ENCODE results near the gene EVI5L.

Gene EVI5L

DNA sequence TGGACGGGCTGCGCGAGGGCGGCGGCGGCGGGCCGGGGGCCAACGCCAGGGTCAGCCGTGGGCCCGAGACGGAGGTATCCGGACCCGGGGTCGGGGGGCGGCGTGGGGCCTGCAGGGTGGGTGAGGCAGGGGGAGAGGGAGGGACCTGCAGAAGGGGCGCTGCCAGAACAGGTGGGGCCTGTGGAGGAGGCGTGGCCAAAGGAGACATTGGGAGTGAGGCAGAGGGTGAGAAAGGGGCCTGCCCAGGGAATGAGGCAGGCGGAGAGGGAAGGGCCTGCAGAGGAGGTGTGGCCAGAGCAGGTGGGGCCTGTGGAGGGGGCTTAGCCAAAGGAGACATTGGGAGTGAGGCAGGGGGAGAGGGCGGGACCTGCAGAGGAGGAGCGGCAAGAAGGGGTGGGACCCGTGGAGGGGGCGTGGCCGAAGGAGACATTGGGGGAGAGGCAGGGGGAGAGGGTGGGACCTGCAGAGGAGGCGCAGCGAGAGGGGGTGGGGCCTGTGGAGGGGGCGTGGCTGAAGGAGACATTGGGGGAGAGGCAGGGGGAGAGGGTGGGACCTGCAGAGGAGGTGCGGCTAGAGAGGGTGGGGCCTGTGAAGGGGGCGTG, 40.0 kb downstream of the EVI5L start:
- Histone ChIP-seq H3K9me3 (ENCODE audit: low read length) (no peaks in the 10 kb centered on the region), H3K27me3 (ENCODE audit: insufficient read depth, low read length) (no peaks in the 10 kb centered on the region), H2AFZ (ENCODE audit: low read depth, low read length) (no peak overlapping the region), H3K4me3 (ENCODE audit: low read length) (no peak overlapping the region), H3K4me1 (ENCODE audit: insufficient read depth, low read length) (peaks cover 42% of the 10 kb centered on the region), H3K36me3 (ENCODE audit: insufficient read depth, low read length) (peaks cover 9% of the 10 kb centered on the region)

- Histone ChIP-seq H3K27me3 (ENCODE audit: insufficient read depth, low read length) (no peaks in the 10 kb centered on the region), H3K36me3 (ENCODE audit: insufficient read depth, low read length) (peaks cover 9% of the 10 kb centered on the region), H2AFZ (ENCODE audit: low read depth, low read length) (no peak overlapping the region), H3K9me3 (ENCODE audit: low read length) (no peaks in the 10 kb centered on the region), H3K4me1 (ENCODE audit: insufficient read depth, low read length) (peaks cover 43% of the 10 kb centered on the region), H3K4me3 (ENCODE audit: low read length) (no peak overlapping the region)
These were observed 40.8 kb downstream of the EVI5L start for GRCh38 chr19:7870571-7871436.

DNA sequence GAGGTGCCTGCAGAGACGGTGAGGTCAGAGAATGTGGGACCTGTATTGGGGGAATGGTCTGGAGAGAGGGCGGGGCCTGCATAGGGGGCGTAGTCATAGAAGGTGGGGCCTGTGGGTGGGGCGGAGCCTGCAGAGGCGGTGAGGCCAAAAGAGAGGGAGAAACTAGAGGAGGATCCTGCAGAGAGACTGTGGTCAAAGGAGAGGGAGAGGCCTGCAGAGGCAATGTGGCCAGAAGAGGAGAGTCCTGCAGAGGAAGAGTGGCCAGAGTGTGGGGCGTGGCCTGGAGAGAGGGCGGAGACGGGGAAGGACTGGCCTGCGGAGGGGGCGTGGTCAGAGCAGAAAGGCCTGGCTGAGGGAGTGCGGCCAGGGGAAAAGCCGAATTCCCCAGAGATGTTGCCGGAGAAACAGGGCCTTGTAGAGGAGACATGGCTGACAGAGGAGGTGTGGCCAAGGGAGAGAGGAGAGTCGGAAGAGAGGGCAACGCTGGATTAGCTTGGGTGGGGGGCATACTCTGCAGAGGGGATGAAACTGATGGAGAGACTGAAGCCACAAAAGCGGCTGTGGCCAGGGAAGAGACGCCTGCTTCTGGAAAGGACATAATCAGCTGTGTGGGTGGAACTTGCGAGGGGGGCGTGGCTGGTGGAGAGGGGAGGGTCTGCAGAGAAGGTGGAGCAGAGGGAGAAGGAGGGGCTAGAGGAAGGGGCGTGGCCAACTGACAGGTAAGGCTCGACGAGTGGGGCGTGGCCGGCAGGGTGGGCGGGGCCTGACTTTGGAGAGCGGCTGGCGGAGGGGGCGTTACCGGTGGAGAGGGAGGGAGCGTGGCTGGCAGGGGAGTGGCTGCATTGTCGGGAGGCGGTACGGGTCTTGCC, 41.7 kb downstream of the EVI5L start:
- H3K4me1 ChIP-seq (ENCODE audit: insufficient read depth, low read length) = peaks cover 40% of the 10 kb centered on the region
- H3K4me3 ChIP-seq (ENCODE audit: low read length) = peak overlapping the region; percentile 14
- H3K36me3 ChIP-seq (ENCODE audit: insufficient read depth, low read length) = peaks cover 9% of the 10 kb centered on the region
- H2AFZ ChIP-seq (ENCODE audit: low read depth, low read length) = no peak overlapping the region
- no peaks in the 10 kb centered on the region for H3K27me3 ChIP-seq (ENCODE audit: insufficient read depth, low read length)
- no peaks in the 10 kb centered on the region for H3K9me3 ChIP-seq (ENCODE audit: low read length)

- H3K36me3 ChIP-seq (ENCODE audit: insufficient read depth, low read length) = peaks cover 9% of the 10 kb centered on the region
- no peak overlapping the region for H2AFZ ChIP-seq (ENCODE audit: low read depth, low read length)
- peak overlapping the region; percentile 76 for H3K4me3 ChIP-seq (ENCODE audit: low read length)
- peaks cover 35% of the 10 kb centered on the region for H3K4me1 ChIP-seq (ENCODE audit: insufficient read depth, low read length)
- H3K27me3 ChIP-seq (ENCODE audit: insufficient read depth, low read length) = no peaks in the 10 kb centered on the region
- H3K9me3 ChIP-seq (ENCODE audit: low read length) = no peaks in the 10 kb centered on the region
These were observed 42.5 kb downstream of the EVI5L start for GRCh38 chr19:7872306-7873204.

- Histone ChIP-seq H3K4me1 (ENCODE audit: insufficient read depth, low read length) (peaks cover 35% of the 10 kb centered on the region), H3K9me3 (ENCODE audit: low read length) (no peaks in the 10 kb centered on the region), H3K27me3 (ENCODE audit: insufficient read depth, low read length) (no peaks in the 10 kb centered on the region), H3K36me3 (ENCODE audit: insufficient read depth, low read length) (peaks cover 6% of the 10 kb centered on the region), H2AFZ (ENCODE audit: low read depth, low read length) (no peak overlapping the region), H3K4me3 (ENCODE audit: low read length) (peak overlapping the region; percentile 76)
These were observed 43.5 kb downstream of the EVI5L start for GRCh38 chr19:7873304-7874075.

DNA sequence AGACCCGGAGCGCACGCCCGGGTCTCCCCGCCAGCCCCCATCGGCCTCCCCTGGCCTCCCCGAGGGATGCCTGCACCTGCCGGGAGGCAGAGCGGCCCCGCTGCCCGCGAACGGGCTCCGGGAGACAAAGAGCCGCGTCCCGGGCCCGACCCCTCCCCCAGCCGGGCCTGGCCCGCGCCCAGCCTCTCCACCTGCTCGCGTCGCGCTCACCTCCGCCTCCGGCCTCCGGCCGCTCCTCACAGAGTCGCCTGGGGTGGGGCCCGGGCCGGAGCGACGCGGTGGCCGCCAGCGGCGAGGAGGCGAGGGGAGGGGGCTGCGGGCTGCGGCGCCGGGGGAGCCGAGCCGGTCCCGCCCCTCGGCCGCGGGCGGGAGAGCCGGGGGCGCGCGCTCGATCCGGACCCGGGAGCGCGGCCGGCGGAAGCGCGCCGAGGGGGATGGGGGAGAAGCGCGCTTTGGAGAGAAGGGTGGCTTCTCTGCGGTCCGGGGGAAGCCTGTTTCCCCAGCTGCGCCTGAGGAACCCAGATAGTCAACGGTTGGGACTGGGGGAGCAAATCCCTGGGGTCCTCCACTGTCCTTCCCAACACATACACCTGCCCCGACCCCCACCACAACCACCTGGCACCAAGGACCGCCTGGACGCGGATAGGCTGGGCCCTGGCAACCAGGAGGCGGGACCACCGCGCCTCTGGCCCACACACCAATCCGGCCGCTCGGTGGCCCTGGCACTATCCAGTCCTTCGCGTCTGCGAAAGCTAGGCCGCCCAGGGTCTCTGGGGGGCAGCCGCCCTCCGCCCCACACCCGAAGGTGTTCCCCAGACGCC, 44.3 kb downstream of the EVI5L start, which contains the start of gene PRR36:
Gene PRR36 (minus strand): TSS at position 315 of the 821 bp plus-strand sequence. CDS start 701 bp downstream, outside the sequence.
- no peaks in the 10 kb centered on the region for H3K9me3 ChIP-seq (ENCODE audit: low read length)
- no peaks in the 10 kb centered on the region for H3K27me3 ChIP-seq (ENCODE audit: insufficient read depth, low read length)
- peak within 1 kb of the TSS; percentile 21 for H2AFZ ChIP-seq (ENCODE audit: low read depth, low read length)
- H3K4me1 ChIP-seq (ENCODE audit: insufficient read depth, low read length) = peaks cover 35% of the 10 kb centered on the region
- peaks cover 2% of the 10 kb centered on the region for H3K36me3 ChIP-seq (ENCODE audit: insufficient read depth, low read length)
- peak within 1 kb of the TSS; percentile 76 for H3K4me3 ChIP-seq (ENCODE audit: low read length)

DNA sequence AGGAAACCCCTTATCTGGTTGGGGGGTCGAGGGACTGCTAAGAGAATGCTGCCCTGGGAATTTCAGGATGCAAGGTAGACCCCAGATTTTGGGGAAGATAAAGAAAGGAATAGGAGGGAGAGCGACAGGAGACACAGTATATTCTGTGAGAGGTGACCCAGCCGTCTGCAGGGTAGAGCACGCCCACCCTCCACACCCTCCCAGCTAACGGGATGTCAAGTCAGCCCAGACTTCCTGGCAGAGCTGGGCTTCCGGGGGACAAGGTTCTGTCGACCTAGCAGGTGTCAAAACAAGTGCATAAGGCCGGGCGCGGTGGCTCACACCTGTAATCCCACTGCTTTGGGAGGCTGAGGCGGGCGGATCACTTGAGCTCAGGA, 44.9 kb downstream of the EVI5L start:
- Histone ChIP-seq H2AFZ (ENCODE audit: low read depth, low read length) (peak overlapping the region; percentile 21), H3K36me3 (ENCODE audit: insufficient read depth, low read length) (peaks cover 2% of the 10 kb centered on the region), H3K9me3 (ENCODE audit: low read length) (no peaks in the 10 kb centered on the region), H3K27me3 (ENCODE audit: insufficient read depth, low read length) (no peaks in the 10 kb centered on the region), H3K4me3 (ENCODE audit: low read length) (peak overlapping the region; percentile 76), H3K4me1 (ENCODE audit: insufficient read depth, low read length) (peaks cover 35% of the 10 kb centered on the region)

DNA sequence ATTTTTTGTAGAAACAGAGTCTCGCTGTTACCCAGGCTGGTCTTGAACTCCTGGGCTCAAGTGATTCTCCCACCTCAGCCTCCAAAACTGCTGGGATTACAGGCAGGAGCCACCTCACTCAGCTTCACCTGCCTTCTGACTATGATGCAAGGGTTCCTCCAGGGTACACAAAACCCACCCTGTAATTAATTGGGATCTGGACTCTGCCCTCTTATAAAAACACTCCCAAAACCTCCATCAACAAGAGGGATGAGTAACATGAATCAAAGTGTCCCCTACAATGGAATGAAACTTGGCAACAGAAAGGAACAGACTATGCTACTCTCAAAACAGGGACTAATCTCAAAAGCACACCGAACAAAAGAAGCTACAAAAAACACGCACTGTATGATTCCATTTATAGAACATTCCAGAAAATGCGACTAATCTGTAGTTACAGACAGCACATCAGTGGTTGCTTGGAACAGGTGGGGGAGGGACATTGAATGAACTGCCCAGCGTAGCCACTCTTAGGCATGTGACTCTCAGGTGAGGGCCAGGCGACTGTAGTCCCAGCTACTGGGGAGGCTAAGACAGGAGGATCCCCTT, 47.3 kb downstream of the EVI5L start:
- H3K9me3 ChIP-seq (ENCODE audit: low read length) = no peaks in the 10 kb centered on the region
- no peak overlapping the region for H3K4me3 ChIP-seq (ENCODE audit: low read length)
- H3K36me3 ChIP-seq (ENCODE audit: insufficient read depth, low read length) = peaks cover 2% of the 10 kb centered on the region
- H2AFZ ChIP-seq (ENCODE audit: low read depth, low read length) = no peak overlapping the region
- H3K27me3 ChIP-seq (ENCODE audit: insufficient read depth, low read length) = no peaks in the 10 kb centered on the region
- peaks cover 18% of the 10 kb centered on the region for H3K4me1 ChIP-seq (ENCODE audit: insufficient read depth, low read length)

GRCh38 chr19:7879111-7879807, 49.2 kb downstream of the EVI5L start:
- no peak overlapping the region for H2AFZ ChIP-seq (ENCODE audit: low read depth, low read length)
- H3K9me3 ChIP-seq (ENCODE audit: low read length) = no peaks in the 10 kb centered on the region
- H3K4me3 ChIP-seq (ENCODE audit: low read length) = no peak overlapping the region
- no peaks in the 10 kb centered on the region for H3K27me3 ChIP-seq (ENCODE audit: insufficient read depth, low read length)
- H3K36me3 ChIP-seq (ENCODE audit: insufficient read depth, low read length) = no peaks in the 10 kb centered on the region
- H3K4me1 ChIP-seq (ENCODE audit: insufficient read depth, low read length) = peaks cover 4% of the 10 kb centered on the region

GRCh38 chr19:7879836-7880235, 49.8 kb downstream of the EVI5L start:
- Histone ChIP-seq H3K9me3 (ENCODE audit: low read length) (no peaks in the 10 kb centered on the region), H3K27me3 (ENCODE audit: insufficient read depth, low read length) (no peaks in the 10 kb centered on the region), H3K4me1 (ENCODE audit: insufficient read depth, low read length) (peaks cover 2% of the 10 kb centered on the region)

More at GRCh38 chr19:7879836-7880235, 49.8 kb downstream of the EVI5L start:
- Histone ChIP-seq H3K4me3 (ENCODE audit: low read length) (no peak overlapping the region), H2AFZ (ENCODE audit: low read depth, low read length) (no peak overlapping the region), H3K36me3 (ENCODE audit: insufficient read depth, low read length) (no peaks in the 10 kb centered on the region)

Measured in neuron (in vitro differentiated cells).